Activated naive CD4-positive, alpha-beta T cell treated with anti-CD3 and anti-CD28 coated beads, Interleukin-2, amount 10 ng/mL, durations not matched to agents 7 days and 5 days (primary cell): ENCODE results near the gene TXLNG.

ENCODE experiments used
- CTCF ChIA-PET: fragments of 350-600 bp; sonication (Branson Sonifier 250); formaldehyde crosslinking; loops from one replicate; lab custom pipeline; 2021; ENCODE audit warnings: antibody characterized with exemption; lab: Charles Lee
- DNase-seq: peaks from one replicate; pipeline ENCODE4 v3.0.0-alpha.2; 2020
- H3K27ac Mint-ChIP-seq: one replicate; pipeline ENCODE4 v1.8.0; 2021; ENCODE audit warnings: mild to moderate bottlenecking, moderate library complexity, mixed read lengths
- H3K27me3 Mint-ChIP-seq: one replicate; pipeline ENCODE4 v1.8.0; 2021; ENCODE audit warnings: mild to moderate bottlenecking, mixed read lengths
- H3K36me3 Mint-ChIP-seq: one replicate; pipeline ENCODE4 v1.8.0; 2021; ENCODE audit warnings: mixed read lengths
- H3K4me1 Mint-ChIP-seq: one replicate; pipeline ENCODE4 v1.8.0; 2021; ENCODE audit warnings: mixed read lengths
- H3K4me3 Mint-ChIP-seq: one replicate; pipeline ENCODE4 v1.8.0; 2021; ENCODE audit warnings: mild to moderate bottlenecking, moderate library complexity, mixed read lengths
- H3K9me3 Mint-ChIP-seq: one replicate; pipeline ENCODE4 v1.8.0; 2021; ENCODE audit warnings: mixed read lengths

TXLNG gene

DNA sequence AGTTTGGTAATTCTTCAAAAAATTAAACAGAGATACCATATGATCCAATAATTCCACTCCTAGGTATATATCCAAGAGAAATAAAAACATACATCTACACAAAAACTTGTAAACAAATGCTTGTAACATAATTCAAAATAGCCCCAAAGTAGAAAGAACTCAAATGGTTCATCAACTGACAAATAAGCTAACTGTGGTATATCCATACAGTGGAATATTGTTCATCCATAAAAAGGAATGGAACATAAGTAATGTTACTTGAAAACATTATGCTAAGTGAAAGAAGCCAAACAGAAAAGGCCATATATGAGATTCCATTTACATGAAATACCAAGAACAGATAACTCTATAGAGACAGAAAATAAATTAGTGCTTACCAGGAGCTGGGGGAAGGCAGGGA is 70.5 kb downstream of the TXLNG start:
- H3K27ac Mint-ChIP-seq = no peak overlapping the region
- peaks cover 10% of the 10 kb centered on the region for H3K4me1 Mint-ChIP-seq
- CTCF ChIA-PET = interaction anchor here (1.0 kb wide), 1 partner anchor 31 kb away, joined by 3 read pairs; no protein-coding TSS in a partner anchor
- H3K4me3 Mint-ChIP-seq = no peak overlapping the region
- DNase-seq = no peak
- no peaks in the 10 kb centered on the region for H3K27me3 Mint-ChIP-seq
- peaks cover 38% of the 10 kb centered on the region for H3K36me3 Mint-ChIP-seq
- H3K9me3 Mint-ChIP-seq = no peaks in the 10 kb centered on the region

DNA sequence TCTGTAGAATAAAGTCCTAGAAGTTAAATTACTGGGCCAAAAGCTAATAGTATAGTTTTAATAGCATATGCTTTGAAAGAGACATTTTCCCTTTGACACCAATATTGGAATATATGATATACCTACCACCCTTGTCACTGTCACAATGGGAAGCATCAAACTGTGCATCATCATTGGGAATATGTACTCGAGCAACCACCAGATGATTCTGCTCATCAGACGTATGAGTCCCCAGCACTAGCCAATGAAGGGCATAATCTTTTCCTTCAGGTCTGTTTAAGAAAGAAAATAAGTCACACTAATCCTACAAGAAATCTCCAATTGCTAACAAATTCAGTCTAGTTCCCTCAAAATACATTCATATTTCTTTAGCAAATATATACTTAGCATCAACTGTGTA is 76.6 kb downstream of the TXLNG start:
- CTCF ChIA-PET = no interaction called here
- H3K4me1 Mint-ChIP-seq = peaks cover 19% of the 10 kb centered on the region
- H3K27ac Mint-ChIP-seq = no peak overlapping the region
- no peaks in the 10 kb centered on the region for H3K27me3 Mint-ChIP-seq
- H3K36me3 Mint-ChIP-seq = peaks cover 24% of the 10 kb centered on the region
- no peaks in the 10 kb centered on the region for H3K9me3 Mint-ChIP-seq
- DNase-seq = no peak
- H3K4me3 Mint-ChIP-seq = no peak overlapping the region

DNA sequence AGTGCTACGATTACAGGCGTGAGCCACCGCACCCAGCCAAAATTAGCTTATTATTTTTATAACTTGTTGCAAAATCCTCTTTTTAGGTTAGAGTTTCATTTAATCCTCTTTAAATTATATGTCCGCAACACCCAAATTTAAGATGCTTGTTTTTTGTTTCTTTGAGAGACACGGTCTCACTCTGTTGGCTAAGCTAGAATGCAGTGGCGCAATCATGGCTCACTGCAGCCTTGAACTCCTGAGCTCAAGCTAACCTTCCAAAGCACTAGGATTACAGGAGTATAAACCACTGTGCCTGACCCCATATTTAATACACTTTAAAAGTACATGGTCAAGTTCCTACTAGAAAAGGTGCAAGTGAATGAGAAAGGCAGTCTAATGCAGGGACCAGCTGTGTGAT is 81.7 kb downstream of the TXLNG start:
- Mint-ChIP-seq H3K27ac (no peak overlapping the region), H3K4me1 (peaks cover 37% of the 10 kb centered on the region), H3K36me3 (peaks cover 22% of the 10 kb centered on the region), H3K4me3 (peak overlapping the region; percentile 93), H3K27me3 (peaks cover 9% of the 10 kb centered on the region), H3K9me3 (no peaks in the 10 kb centered on the region)
- DNase-seq = no peak
- CTCF ChIA-PET = interaction anchor here (1.3 to 1.4 kb wide), 2 partner anchors 15 to 42 kb away, joined by 3 read pairs; no protein-coding TSS in a partner anchor

DNA sequence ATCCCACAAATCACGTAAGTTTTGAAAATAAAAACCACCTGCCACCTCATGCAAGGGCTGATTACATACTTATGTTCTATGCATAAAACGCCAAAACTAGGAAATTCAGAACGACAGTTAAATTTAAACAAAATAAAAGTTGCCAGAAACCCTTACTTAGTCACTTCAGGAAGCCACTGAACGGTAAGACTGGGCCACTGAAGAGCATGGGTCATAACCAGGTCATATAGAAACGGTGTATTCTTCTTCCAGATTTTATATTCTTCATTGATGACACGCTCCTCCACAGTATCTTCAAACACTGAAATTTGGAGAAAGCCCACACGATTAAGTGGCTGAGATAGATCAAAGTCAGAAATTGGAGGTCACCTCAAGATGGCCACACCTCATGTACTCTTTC is 82.7 kb downstream of the TXLNG start:
- Mint-ChIP-seq H3K9me3 (no peaks in the 10 kb centered on the region), H3K27ac (peak overlapping the region; percentile 96), H3K27me3 (peaks cover 13% of the 10 kb centered on the region), H3K4me1 (peaks cover 35% of the 10 kb centered on the region), H3K4me3 (peak overlapping the region; percentile 93), H3K36me3 (peaks cover 16% of the 10 kb centered on the region)
- no peak for DNase-seq
- CTCF ChIA-PET = interaction anchor here (1.4 kb wide), 1 partner anchor 43 kb away, joined by 3 read pairs; no protein-coding TSS in a partner anchor

DNA sequence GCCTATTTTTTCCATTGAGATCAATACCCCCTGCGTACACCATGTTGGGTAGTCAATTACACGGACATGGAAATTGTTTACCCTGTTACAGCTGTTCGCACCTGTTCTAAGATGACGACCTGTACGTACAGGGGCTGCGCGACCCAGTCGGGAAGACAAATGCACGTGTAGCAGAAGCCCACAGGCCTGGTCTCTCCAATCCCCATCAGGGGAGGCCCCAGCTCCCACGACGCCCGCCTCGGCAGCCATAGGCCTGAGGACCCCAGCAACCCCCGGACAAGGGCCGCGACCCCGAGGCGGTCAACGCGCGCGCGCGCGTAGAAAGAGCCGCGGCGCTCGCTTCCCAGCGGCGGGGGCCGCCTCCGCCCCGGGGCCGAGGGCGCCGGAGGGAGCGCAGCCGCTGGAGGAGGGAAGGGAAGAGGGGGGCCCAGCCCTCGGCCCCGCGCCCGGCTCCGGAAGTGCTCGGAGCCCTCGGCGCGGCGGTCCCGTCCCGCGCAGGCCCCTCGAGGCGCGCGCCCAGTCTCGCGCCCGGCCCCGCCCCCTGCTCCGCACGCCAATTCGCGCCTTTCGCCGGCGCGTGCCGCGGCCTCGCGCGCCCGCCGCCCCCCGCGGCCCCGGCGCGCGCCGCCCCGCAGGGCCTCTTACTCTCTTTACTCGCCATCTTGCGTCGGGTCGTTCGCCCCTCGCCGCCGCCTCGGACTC is 83.3 kb downstream of the TXLNG start:
- Mint-ChIP-seq H3K4me3 (peak overlapping the region; percentile 93), H3K4me1 (peaks cover 35% of the 10 kb centered on the region), H3K27ac (peak overlapping the region; percentile 99), H3K9me3 (no peaks in the 10 kb centered on the region), H3K36me3 (peaks cover 15% of the 10 kb centered on the region), H3K27me3 (peaks cover 13% of the 10 kb centered on the region)
- CTCF ChIA-PET = interaction anchor here (1.4 kb wide), 1 partner anchor 43 kb away, joined by 3 read pairs; no protein-coding TSS in a partner anchor
- peak; percentile 63 for DNase-seq

DNA sequence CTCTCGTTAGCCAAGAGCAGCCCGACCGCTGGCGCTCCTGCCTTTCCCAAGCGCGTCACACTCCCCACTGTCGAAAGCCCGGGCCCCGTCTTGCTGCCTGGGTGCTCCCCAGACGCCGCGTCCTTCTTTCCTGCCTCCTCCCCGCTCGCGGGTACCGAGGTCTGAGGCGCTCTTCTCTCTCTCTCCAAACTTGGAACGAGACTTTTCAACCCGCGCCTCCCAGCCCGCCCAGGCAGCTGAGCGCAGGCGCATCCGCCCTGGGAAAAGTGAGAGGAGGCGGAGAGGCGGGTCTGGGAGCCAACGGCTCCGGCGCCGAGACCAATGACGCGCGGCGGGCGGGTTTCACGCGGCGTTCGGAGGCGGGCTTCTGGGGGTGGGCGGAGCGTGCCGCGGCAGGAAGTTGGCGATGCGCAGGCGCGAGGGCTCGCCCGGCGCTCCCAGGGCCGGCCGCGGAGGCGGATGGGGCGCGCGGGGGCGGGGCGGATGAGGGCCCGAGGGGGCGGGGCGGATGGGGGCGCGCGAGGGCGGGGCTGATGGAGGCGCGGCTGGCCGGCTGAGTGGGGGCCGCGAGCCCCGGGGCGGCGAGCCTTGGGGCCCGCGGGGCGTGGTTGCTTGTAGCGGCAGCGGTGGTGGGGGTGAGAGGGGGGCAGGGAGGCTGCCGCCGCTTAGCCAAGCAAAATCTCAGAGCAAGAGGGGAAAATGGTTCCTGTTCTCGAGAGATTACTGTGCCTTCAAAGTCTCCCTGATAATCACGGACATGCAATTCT is 84.0 kb downstream of the TXLNG start, which contains the start of gene RBBP7:
Gene RBBP7, minus strand, starts transcription at position 268 of the 767 bp plus-strand sequence. CDS start 309 bp downstream, outside the sequence.
- Mint-ChIP-seq H3K4me1 (peaks cover 35% of the 10 kb centered on the region), H3K36me3 (peaks cover 15% of the 10 kb centered on the region), H3K4me3 (peak within 1 kb of the TSS; percentile 93), H3K27ac (peak within 1 kb of the TSS; percentile 99), H3K9me3 (no peaks in the 10 kb centered on the region), H3K27me3 (peaks cover 19% of the 10 kb centered on the region)
- CTCF ChIA-PET = interaction anchor here (0.6 kb wide), 1 partner anchor 10 kb away, joined by 4 read pairs; no protein-coding TSS in a partner anchor
- peak; percentile 91 for DNase-seq

DNA sequence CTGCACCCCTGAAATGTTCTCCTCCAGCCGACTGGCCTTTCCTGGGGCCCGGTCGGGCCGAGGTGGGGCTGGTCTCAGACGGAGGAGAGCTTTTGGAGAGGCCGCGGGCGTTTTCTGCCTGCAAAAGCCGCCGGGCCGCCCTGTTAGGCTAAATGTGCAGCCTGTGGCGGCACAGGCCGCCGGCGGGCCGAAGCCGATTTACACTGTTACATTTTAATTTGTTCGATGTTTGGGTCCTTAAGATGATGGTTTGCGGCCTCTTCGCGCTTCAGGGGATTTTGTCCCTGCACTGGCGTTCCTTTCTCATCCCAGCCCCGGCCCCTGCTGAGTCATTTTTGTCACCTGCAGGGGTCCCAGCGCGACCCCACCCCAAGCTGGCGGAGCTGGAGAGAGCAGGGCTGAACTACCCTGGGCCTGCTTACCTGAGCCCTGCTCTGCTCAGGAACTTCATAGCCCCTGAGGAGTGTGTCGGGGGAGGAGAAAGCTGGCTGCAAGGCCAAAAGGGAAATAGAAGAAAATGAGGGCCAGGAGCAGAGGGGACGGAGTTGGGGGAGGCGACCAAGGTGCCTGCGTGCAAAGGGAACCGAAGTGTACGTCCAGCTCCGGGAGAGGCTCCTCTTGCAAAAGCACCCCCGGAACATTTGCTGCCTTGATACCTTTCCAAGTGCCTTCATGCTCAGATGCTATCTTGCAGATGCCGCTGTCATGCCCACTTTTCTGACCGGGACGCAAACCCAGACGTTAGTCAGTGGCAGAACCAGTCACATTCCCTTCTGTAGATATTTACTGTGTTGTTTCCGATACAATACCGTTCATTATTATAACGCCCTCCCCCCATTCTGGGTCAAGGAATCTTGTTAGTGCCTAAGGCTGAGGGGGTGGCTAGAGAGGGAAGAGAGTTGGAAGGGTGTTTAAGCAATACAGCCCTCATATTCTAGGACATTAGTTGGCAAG is 84.9 kb downstream of the TXLNG start:
- no peaks in the 10 kb centered on the region for H3K9me3 Mint-ChIP-seq
- H3K4me1 Mint-ChIP-seq = peaks cover 30% of the 10 kb centered on the region
- CTCF ChIA-PET = interaction anchor here (0.6 kb wide), 1 partner anchor 11 kb away, joined by 4 read pairs; no protein-coding TSS in a partner anchor
- H3K4me3 Mint-ChIP-seq = peak overlapping the region; percentile 68
- peak overlapping the region; percentile 91 for H3K27ac Mint-ChIP-seq
- H3K27me3 Mint-ChIP-seq = peaks cover 21% of the 10 kb centered on the region
- peaks cover 11% of the 10 kb centered on the region for H3K36me3 Mint-ChIP-seq
- no peak for DNase-seq

DNA sequence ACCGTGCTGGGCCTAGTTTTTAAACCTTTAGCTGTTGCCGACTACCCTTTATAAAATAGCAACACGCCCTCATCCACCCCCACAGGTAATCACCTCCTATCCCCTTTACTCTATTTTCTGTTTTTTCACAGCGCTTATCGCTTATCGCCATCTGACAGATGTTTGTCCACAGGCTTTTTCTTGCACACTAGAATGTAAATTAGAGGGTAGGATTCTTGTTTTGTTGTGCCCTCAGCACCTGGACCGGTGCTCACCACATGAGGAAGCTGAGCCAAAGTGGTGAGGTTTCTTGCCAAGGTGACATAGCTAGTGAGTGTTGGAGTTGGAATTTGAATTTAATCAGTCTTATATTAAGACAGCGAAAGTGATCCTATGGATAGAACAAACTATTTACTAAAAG is 86.8 kb downstream of the TXLNG start:
- H3K27ac Mint-ChIP-seq = no peak overlapping the region
- DNase-seq = no peak
- H3K4me1 Mint-ChIP-seq = peaks cover 19% of the 10 kb centered on the region
- CTCF ChIA-PET = interaction anchor here (0.6 to 3.6 kb wide), 3 partner anchors 10 to 112 kb away, joined by 3 to 29 read pairs (median 4); no protein-coding TSS in a partner anchor
- H3K27me3 Mint-ChIP-seq = peaks cover 27% of the 10 kb centered on the region
- H3K4me3 Mint-ChIP-seq = no peak overlapping the region
- H3K36me3 Mint-ChIP-seq = peaks cover 9% of the 10 kb centered on the region
- no peaks in the 10 kb centered on the region for H3K9me3 Mint-ChIP-seq

DNA sequence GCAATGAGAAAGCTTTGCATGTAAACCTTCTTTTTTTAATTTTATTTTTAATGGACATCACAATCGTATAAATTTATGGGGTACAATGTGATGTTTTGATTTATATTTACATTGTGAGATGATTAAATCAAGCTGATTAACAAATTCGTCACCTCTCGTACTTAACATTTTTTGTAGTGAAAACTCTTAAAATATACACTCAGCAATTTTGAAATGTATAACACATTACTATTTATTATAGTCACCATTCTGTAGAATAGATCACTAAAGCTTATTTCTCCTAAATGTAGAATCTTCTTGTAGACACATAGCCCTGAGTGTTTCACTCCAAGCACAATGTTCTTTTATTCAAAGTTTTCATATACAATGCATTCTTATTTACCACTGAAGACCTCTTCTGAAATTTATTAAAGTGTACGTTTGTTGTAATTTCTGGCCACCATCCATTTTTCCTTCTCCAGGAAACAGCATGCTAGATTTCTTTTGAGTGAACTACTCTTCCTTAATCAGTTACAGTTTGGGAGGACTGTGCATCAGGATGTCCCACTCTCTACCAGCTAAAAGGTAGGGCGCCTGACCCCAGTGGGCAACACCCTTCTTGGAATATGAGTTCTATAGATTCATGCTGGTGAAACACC is 88.3 kb downstream of the TXLNG start:
- DNase-seq = no peak
- Mint-ChIP-seq H3K4me1 (peaks cover 7% of the 10 kb centered on the region), H3K27me3 (peaks cover 31% of the 10 kb centered on the region), H3K4me3 (no peak overlapping the region), H3K27ac (no peak overlapping the region), H3K9me3 (no peaks in the 10 kb centered on the region), H3K36me3 (no peaks in the 10 kb centered on the region)
- CTCF ChIA-PET = interaction anchor here (1.7 to 3.6 kb wide), 2 partner anchors 8 to 17 kb away, joined by 4 to 29 read pairs; no protein-coding TSS in a partner anchor

DNA sequence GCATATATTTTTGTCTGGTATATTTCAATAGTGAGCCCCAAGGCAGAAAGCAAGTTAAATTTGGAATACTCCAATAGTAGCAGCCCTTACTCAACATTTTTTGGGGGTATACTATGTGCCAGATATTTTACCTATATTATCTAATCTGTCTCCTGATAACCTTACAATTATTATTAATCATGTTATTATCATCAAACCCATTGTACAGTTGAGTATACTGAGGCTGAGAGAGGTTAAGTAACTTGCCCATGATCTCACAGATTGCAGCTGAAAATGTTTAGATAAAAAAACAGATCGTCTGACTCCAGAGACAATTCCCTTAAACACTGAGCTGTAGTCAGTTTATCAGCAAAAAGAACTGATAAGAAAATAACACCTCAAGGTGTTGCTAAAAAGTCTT is 90.4 kb downstream of the TXLNG start:
- Mint-ChIP-seq H3K27ac (no peak overlapping the region), H3K4me1 (no peaks in the 10 kb centered on the region), H3K27me3 (peaks cover 24% of the 10 kb centered on the region), H3K4me3 (no peak overlapping the region), H3K36me3 (no peaks in the 10 kb centered on the region), H3K9me3 (no peaks in the 10 kb centered on the region)
- CTCF ChIA-PET = no interaction called here
- DNase-seq = no peak

DNA sequence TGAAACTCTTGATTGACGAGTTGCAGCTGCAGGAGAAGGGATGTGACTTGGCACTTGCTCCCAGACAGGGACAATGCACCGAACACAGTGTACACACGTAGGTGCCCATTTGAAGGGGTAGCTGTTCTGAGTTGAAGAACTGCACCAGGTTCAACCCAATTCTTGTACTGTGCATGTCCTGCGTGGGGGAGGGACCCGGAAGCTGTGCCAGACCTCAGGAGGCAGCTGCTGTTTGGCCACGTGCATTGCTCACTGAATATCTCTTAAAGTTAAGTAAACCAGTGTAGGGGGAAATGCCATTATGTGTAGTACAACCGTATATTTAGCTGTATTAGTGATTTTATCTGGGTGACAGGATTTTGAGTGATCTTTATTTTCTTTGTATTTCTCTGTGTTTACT is 95.9 kb downstream of the TXLNG start:
- H3K27ac Mint-ChIP-seq = no peak overlapping the region
- H3K4me1 Mint-ChIP-seq = peaks cover 8% of the 10 kb centered on the region
- no peak for DNase-seq
- H3K36me3 Mint-ChIP-seq = no peaks in the 10 kb centered on the region
- H3K9me3 Mint-ChIP-seq = no peaks in the 10 kb centered on the region
- peak overlapping the region; percentile 56 for H3K4me3 Mint-ChIP-seq
- CTCF ChIA-PET = interaction anchor here (0.7 to 5.1 kb wide), 10 partner anchors 8 to 200 kb away, joined by 3 to 41 read pairs (median 4); no protein-coding TSS in a partner anchor
- peaks cover 10% of the 10 kb centered on the region for H3K27me3 Mint-ChIP-seq

DNA sequence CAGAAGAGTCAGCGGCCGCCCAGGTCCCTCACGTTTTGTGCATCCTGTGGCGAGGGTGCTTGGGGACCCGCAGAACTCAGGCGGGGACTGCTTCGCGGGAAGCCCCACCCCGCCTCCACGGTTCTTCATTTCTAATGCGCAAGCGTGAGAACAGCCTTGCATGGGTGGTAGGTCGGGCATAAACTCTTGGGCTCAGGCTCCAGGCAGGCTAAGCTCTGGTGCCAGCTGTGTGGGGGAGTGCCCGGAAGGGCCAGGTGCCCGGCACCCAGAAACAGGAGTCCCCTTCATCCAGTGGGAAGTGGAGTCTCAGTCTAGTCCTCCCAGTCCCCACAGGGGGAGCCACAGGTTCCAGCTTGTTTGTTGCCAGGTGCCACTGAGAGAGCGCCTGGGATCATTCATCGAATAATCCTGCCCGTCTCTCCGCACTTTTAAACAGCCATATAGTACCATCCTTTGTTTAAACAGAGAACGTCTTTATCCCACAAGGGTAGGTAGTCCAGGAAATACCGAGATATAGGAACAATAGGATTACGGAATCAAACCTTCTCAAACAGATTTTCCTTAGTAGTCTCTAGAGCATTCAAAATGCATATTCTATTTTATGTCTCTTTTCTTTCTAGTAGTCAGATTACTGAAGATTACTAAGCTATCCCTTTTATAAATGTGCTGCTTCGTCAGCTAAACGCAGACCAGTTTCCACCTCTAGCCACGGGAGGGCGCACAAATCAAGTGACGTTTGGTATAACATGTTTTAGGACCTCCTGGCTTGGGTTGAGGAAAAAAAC is 96.6 kb downstream of the TXLNG start:
- CTCF ChIA-PET = interaction anchor here (0.6 to 5.1 kb wide), 17 partner anchors 9 to 967 kb away, joined by 3 to 41 read pairs (median 4); no protein-coding TSS in a partner anchor
- Mint-ChIP-seq H3K27me3 (peaks cover 13% of the 10 kb centered on the region), H3K4me3 (peak overlapping the region; percentile 56), H3K36me3 (no peaks in the 10 kb centered on the region), H3K9me3 (no peaks in the 10 kb centered on the region), H3K4me1 (peaks cover 8% of the 10 kb centered on the region), H3K27ac (no peak overlapping the region)
- DNase-seq = peak; percentile 73
